Hepatocyte (in vitro differentiated cells): ENCODE results near the gene SV2A. TPM values are rescaled to one million over a fixed set of nuclear protein-coding genes. Genes with fewer than 3 reads are reported as not detected.

Experiments
- DNase-seq: peaks from one replicate; pipeline ENCODE4 v3.0.0-alpha.2; 2016; ENCODE audit warnings: low spot score
- H2AFZ ChIP-seq: fragments of 200-600 bp; sonication (generic); 2 replicates; pipeline ENCODE4 v1.6.0; 2016; ENCODE audit warnings: antibody characterized with exemption, mild to moderate bottlenecking
- H3K27ac ChIP-seq: fragments of 200-600 bp; sonication (generic); 2 replicates; pipeline ENCODE4 v1.5.1; 2016; ENCODE audit warnings: mild to moderate bottlenecking
- H3K27me3 ChIP-seq: fragments of 200-600 bp; sonication (generic); 2 replicates; pipeline ENCODE4 v1.6.1; 2016
- H3K36me3 ChIP-seq: fragments of 200-600 bp; sonication (generic); replicated peaks from 2 replicates; pipeline ENCODE4 v1.5.1; 2016; ENCODE audit warnings: low read depth; ENCODE audit not compliant: insufficient read depth
- H3K4me1 ChIP-seq: fragments of 200-600 bp; sonication (generic); 2 replicates; pipeline ENCODE4 v1.5.1; 2016; ENCODE audit warnings: mild to moderate bottlenecking, moderate library complexity; ENCODE audit not compliant: insufficient read depth
- H3K4me2 ChIP-seq: fragments of 200-600 bp; sonication (generic); 2 replicates; pipeline ENCODE4 v1.6.0; 2016
- H3K4me3 ChIP-seq: fragments of 200-600 bp; sonication (generic); 2 replicates; pipeline ENCODE4 v1.5.1; 2016; ENCODE audit warnings: mild to moderate bottlenecking
- H3K79me2 ChIP-seq: fragments of 200-600 bp; sonication (generic); 2 replicates; pipeline ENCODE4 v1.6.0; 2017; ENCODE audit warnings: mild to moderate bottlenecking
- H3K9me2 ChIP-seq: fragments of 200-600 bp; sonication (generic); replicated peaks from 2 replicates; pipeline ENCODE4 v1.6.0; 2017; ENCODE audit warnings: mild to moderate bottlenecking; ENCODE audit not compliant: insufficient read depth
- H3K9me3 ChIP-seq: fragments of 200-600 bp; sonication (generic); 2 replicates; pipeline ENCODE4 v1.5.1; 2016; ENCODE audit warnings: low read depth, mild to moderate bottlenecking
- H4K20me1 ChIP-seq: fragments of 200-600 bp; sonication (generic); 2 replicates; pipeline ENCODE4 v1.6.0; 2016; ENCODE audit warnings: mild to moderate bottlenecking; ENCODE audit not compliant: insufficient read depth, poor library complexity, severe bottlenecking
- EZH2 ChIP-seq: fragments of 200-600 bp; sonication (generic); IDR thresholded peaks from 2 replicates; pipeline ENCODE4 v1.6.1; 2016; ENCODE audit warnings: antibody characterized with exemption, mild to moderate bottlenecking, borderline replicate concordance
- EZH2phosphoT487 ChIP-seq: fragments of 200-600 bp; sonication (generic); IDR thresholded peaks from one replicate; pipeline ENCODE4 v1.6.1; 2018; ENCODE audit warnings: antibody characterized with exemption, mild to moderate bottlenecking, low read depth, moderate library complexity; ENCODE audit not compliant: unreplicated experiment, severe bottlenecking
- WGBS: methylation state at CpG from one replicate; pipeline ENCODE4 v1.1.6; 2016; ENCODE audit warnings: low lambda C conversion rate; ENCODE audit errors: missing lambda C conversion rate; 5-methylcytosine and 5-hydroxymethylcytosine counted together
- polyA plus RNA-seq: library from polyadenylated mRNA; unstranded; fragments of >200 nt; fragmentation: Nextera tagmentation; extraction: Ambion mirVana; gene quantifications from 2 replicates; pipeline ENCODE4 v1.2.1, GENCODE V29; 2016
- total RNA-seq: library from RNA; depleted of rRNA; stranded (reverse); fragments of >200 nt; gene quantifications from 2 replicates; pipeline ENCODE4 v1.2.3, GENCODE V29; 2014
- TF ChIP-seq, protein P1 (sequence below): fragments of 200-600 bp; sonication (generic); IDR thresholded peaks from 2 replicates; pipeline ENCODE4 v1.5.1; 2016; ENCODE audit warnings: antibody characterized with exemption, mild to moderate bottlenecking; ENCODE audit not compliant: poor library complexity

SV2A gene, protein sequence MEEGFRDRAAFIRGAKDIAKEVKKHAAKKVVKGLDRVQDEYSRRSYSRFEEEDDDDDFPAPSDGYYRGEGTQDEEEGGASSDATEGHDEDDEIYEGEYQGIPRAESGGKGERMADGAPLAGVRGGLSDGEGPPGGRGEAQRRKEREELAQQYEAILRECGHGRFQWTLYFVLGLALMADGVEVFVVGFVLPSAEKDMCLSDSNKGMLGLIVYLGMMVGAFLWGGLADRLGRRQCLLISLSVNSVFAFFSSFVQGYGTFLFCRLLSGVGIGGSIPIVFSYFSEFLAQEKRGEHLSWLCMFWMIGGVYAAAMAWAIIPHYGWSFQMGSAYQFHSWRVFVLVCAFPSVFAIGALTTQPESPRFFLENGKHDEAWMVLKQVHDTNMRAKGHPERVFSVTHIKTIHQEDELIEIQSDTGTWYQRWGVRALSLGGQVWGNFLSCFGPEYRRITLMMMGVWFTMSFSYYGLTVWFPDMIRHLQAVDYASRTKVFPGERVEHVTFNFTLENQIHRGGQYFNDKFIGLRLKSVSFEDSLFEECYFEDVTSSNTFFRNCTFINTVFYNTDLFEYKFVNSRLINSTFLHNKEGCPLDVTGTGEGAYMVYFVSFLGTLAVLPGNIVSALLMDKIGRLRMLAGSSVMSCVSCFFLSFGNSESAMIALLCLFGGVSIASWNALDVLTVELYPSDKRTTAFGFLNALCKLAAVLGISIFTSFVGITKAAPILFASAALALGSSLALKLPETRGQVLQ
- 4.5 and 5.0 TPM in 2 replicates for total RNA-seq
- 5.5 and 8.9 TPM in 2 replicates for polyA plus RNA-seq

DNA sequence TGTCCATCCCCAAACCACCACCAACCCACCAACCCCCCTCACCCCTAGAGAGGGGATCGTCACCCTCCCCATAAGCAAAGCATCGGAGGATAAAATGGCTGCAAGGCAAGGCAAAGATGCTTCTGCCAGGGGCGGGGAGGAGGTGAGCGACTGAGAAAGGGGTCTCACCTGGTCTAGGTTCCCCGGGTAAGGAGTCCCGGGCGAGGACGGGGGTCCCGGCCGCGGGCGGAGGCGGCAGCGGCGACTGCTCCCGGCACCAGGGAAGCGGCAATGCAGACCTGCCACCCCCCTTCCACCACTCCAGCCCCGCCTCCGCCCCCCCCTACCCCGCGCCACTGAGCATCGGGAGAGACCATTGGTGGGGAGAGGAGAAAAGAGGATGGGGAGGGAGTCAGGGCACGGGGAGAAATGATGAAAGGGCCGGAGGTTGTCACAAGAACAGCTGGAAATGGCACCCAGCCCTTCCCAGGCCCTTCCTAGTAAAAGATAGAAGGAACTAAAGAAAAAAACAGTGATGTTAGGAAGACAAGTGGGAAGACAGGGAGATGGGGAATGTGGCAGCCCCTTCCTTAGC lies at the start of gene SV2A:
TSS of gene SV2A (minus strand) at position 274 of the 574 bp plus-strand sequence. CDS start 4,004 bp downstream, outside the sequence.
- no peaks in the 10 kb centered on the region for H3K36me3 ChIP-seq
- peak within 1 kb of the TSS; percentile 92 for H3K4me2 ChIP-seq
- peak within 1 kb of the TSS; percentile 89 for H2AFZ ChIP-seq
- no peaks in the 10 kb centered on the region for H3K27me3 ChIP-seq
- no peak for TF ChIP-seq EZH2
- TF ChIP-seq, protein P1, sequence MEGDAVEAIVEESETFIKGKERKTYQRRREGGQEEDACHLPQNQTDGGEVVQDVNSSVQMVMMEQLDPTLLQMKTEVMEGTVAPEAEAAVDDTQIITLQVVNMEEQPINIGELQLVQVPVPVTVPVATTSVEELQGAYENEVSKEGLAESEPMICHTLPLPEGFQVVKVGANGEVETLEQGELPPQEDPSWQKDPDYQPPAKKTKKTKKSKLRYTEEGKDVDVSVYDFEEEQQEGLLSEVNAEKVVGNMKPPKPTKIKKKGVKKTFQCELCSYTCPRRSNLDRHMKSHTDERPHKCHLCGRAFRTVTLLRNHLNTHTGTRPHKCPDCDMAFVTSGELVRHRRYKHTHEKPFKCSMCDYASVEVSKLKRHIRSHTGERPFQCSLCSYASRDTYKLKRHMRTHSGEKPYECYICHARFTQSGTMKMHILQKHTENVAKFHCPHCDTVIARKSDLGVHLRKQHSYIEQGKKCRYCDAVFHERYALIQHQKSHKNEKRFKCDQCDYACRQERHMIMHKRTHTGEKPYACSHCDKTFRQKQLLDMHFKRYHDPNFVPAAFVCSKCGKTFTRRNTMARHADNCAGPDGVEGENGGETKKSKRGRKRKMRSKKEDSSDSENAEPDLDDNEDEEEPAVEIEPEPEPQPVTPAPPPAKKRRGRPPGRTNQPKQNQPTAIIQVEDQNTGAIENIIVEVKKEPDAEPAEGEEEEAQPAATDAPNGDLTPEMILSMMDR: no peak
- TF ChIP-seq EZH2phosphoT487: no peak
- no peaks in the 10 kb centered on the region for H4K20me1 ChIP-seq
- H3K9me3 ChIP-seq: no peaks in the 10 kb centered on the region
- H3K9me2 ChIP-seq: no peaks in the 10 kb centered on the region
- no peaks in the 10 kb centered on the region for H3K79me2 ChIP-seq
- peak within 1 kb of the TSS; percentile 92 for H3K4me3 ChIP-seq
- 1% methylated on average over 17 of the region's 24 CpGs for WGBS
- DNase-seq: peak; percentile 67
- H3K27ac ChIP-seq: no peak within 1 kb of the TSS
- peaks cover 8% of the 10 kb centered on the region for H3K4me1 ChIP-seq

DNA sequence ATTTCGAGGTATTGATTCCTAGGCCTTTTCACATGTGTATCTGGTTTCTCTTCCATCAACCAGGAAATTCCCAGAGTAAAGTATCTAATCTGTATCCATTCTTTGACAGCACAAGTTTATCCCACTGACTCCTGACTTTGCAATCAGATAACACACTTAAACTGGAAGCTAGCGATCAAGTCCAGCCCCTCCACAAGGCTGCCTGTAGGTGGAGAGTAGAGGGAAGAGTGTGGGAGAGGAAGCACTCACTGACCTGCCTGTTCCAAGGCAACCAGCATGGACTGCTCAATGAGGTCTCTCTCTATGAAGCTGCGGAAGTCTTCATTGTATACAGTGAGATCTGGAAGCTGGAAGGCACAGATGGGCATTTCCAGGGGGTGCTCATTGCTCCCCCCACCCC lies 49.4 kb upstream of the SV2A start:
- Histone ChIP-seq H3K4me3 (no peak overlapping the region), H3K36me3 (no peaks in the 10 kb centered on the region), H3K79me2 (peaks cover 2% of the 10 kb centered on the region), H2AFZ (no peak overlapping the region), H3K4me2 (no peak overlapping the region), H3K27me3 (no peaks in the 10 kb centered on the region), H3K4me1 (no peaks in the 10 kb centered on the region), H3K27ac (no peak overlapping the region), H3K9me3 (no peaks in the 10 kb centered on the region), H4K20me1 (peaks cover 3% of the 10 kb centered on the region), H3K9me2 (no peaks in the 10 kb centered on the region)
- DNase-seq: no peak
- 80% methylated on average over 3 of the region's 3 CpGs for WGBS
- TF ChIP-seq EZH2 (no peak), EZH2phosphoT487 (no peak)
- TF ChIP-seq, protein P1: no peak

DNA sequence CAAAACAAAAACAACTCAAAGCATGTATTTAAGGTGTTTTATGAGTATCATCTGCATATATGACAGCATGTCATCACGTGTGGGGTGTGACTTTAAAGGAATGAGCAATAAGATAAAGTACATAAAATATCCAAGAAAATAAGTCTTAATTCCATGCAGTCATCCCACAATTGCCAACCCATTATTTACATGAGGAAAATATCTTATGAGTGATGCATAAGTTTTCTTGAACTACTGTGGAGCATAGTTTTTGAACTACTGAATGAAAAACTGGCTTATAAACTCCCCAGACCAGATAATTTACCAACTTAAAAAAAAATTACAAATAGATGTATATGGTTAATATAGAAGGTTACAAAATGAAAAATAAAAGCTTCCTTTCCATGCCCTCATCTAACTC lies 48.8 kb upstream of the SV2A start:
- DNase-seq: no peak
- no peaks in the 10 kb centered on the region for H3K27me3 ChIP-seq
- no peaks in the 10 kb centered on the region for H3K9me2 ChIP-seq
- no peaks in the 10 kb centered on the region for H3K9me3 ChIP-seq
- TF ChIP-seq EZH2phosphoT487 (no peak), EZH2 (no peak)
- TF ChIP-seq, protein P1: no peak
- no peaks in the 10 kb centered on the region for H3K36me3 ChIP-seq
- no peak overlapping the region for H3K27ac ChIP-seq
- peaks cover 2% of the 10 kb centered on the region for H3K79me2 ChIP-seq
- H2AFZ ChIP-seq: no peak overlapping the region
- H3K4me2 ChIP-seq: no peak overlapping the region
- H3K4me3 ChIP-seq: no peak overlapping the region
- 84% methylated on average over 1 of the region's 1 CpG for WGBS
- peaks cover 3% of the 10 kb centered on the region for H4K20me1 ChIP-seq
- H3K4me1 ChIP-seq: no peaks in the 10 kb centered on the region
